Measurements from ENCODE around the gene SMARCD3.

The SMARCD3 gene

GRCh38 chr7:151236406-151236805 lies 12.1 kb downstream of the SMARCD3 start:
- no peak for DNase-seq (ENCODE audit: low read depth)

GRCh38 chr7:151235091-151235787 lies 13.3 kb downstream of the SMARCD3 start:
- DNase-seq (ENCODE audit: low read depth) = no peak

- DNase-seq (ENCODE audit: low read depth) = no peak
Observed at GRCh38 chr7:151233804-151234203, 14.7 kb downstream of the SMARCD3 start.

- DNase-seq (ENCODE audit: low read depth) = peak; percentile 65
Observed at GRCh38 chr7:151232917-151233701, 15.4 kb downstream of the SMARCD3 start.

- peak; percentile 87 for DNase-seq (ENCODE audit: low read depth)
Observed at GRCh38 chr7:151232091-151232916, 16.2 kb downstream of the SMARCD3 start, which contains the start of gene CHPF2. Gene CHPF2, plus strand, starts transcription at chr7:151232483. Its CDS starts 1,529 bp downstream, at chr7:151234012.

- DNase-seq (ENCODE audit: low read depth) = no peak
Observed at GRCh38 chr7:151231080-151231479, 17.4 kb downstream of the SMARCD3 start.

GRCh38 chr7:151229249-151229648 lies 19.2 kb downstream of the SMARCD3 start:
- no peak for DNase-seq (ENCODE audit: low read depth)

GRCh38 chr7:151228024-151228866 lies 20.2 kb downstream of the SMARCD3 start:
- no peak for DNase-seq (ENCODE audit: low read depth)

- peak; percentile 97 for DNase-seq (ENCODE audit: low read depth)
Observed at GRCh38 chr7:151226875-151227782, 21.4 kb downstream of the SMARCD3 start, which contains the start of gene ABCF2. Gene ABCF2, minus strand, starts transcription at chr7:151227205. Its CDS starts 747 bp downstream, at chr7:151226458.

- DNase-seq (ENCODE audit: low read depth) = no peak
Observed at GRCh38 chr7:151226560-151226874, 22.0 kb downstream of the SMARCD3 start.

- no peak for DNase-seq (ENCODE audit: low read depth)
Observed at GRCh38 chr7:151225948-151226510, 22.5 kb downstream of the SMARCD3 start.

- DNase-seq (ENCODE audit: low read depth) = no peak
Observed at GRCh38 chr7:151223728-151224127, 24.8 kb downstream of the SMARCD3 start.

- no peak for DNase-seq (ENCODE audit: low read depth)
Observed at GRCh38 chr7:151218170-151218569, 30.3 kb downstream of the SMARCD3 start.

GRCh38 chr7:151215396-151215795 lies 33.1 kb downstream of the SMARCD3 start:
- DNase-seq (ENCODE audit: low read depth) = no peak

- DNase-seq (ENCODE audit: low read depth) = no peak
Observed at GRCh38 chr7:151213826-151214225, 34.7 kb downstream of the SMARCD3 start.

- DNase-seq (ENCODE audit: low read depth) = no peak
Observed at GRCh38 chr7:151212626-151213025, 35.9 kb downstream of the SMARCD3 start.

- DNase-seq (ENCODE audit: low read depth) = no peak
Observed at GRCh38 chr7:151211155-151211772, 37.2 kb downstream of the SMARCD3 start.

- DNase-seq (ENCODE audit: low read depth) = no peak
Observed at GRCh38 chr7:151210087-151210854, 38.2 kb downstream of the SMARCD3 start, which contains the start of gene H2BK1. Gene H2BK1, minus strand, starts transcription at chr7:151210488. Its CDS starts 170 bp downstream, at chr7:151210318.

GRCh38 chr7:151209588-151209987 lies 38.9 kb downstream of the SMARCD3 start:
- no peak for DNase-seq (ENCODE audit: low read depth)
